Pons (tissue), 1 donor: ENCODE measurements around the gene CNIH3.
"Not testable (repeated sequence)": the region's sequence is repeated elsewhere in the genome, so short reads cannot be mapped to it uniquely, and the experiment has no call there.

ENCODE experiments used
- DNase-seq: peaks from one replicate; pipeline ENCODE4 v3.0.0-alpha.2; 2016; ENCODE audit warnings: low spot score

CNIH3 gene

GRCh38 chr1:224687465-224687864, 71.3 kb downstream of the CNIH3 start:
- DNase-seq, result no peak

GRCh38 chr1:224689374-224689773, 73.3 kb downstream of the CNIH3 start:
- no peak for DNase-seq

GRCh38 chr1:224690576-224690975, 74.5 kb downstream of the CNIH3 start:
- no peak for DNase-seq

- no peak for DNase-seq
These were observed 75.2 kb downstream of the CNIH3 start for GRCh38 chr1:224691148-224691925.

- no peak for DNase-seq
These were observed 78.9 kb downstream of the CNIH3 start for GRCh38 chr1:224694969-224695368.

- no peak for DNase-seq
These were observed 79.9 kb downstream of the CNIH3 start for GRCh38 chr1:224696021-224696420.

- no peak for DNase-seq
These were observed 81.0 kb downstream of the CNIH3 start for GRCh38 chr1:224696891-224697765.

- peak; percentile 65 for DNase-seq
These were observed 81.9 kb downstream of the CNIH3 start for GRCh38 chr1:224698015-224698451.

- DNase-seq, result no peak
These were observed 84.9 kb downstream of the CNIH3 start for GRCh38 chr1:224700918-224701531.

- DNase-seq, result no peak
These were observed 87.6 kb downstream of the CNIH3 start for GRCh38 chr1:224703702-224704101.

- no peak for DNase-seq
These were observed 88.1 kb downstream of the CNIH3 start for GRCh38 chr1:224704107-224704735.

- DNase-seq, result no peak
These were observed 89.5 kb downstream of the CNIH3 start for GRCh38 chr1:224705578-224705977.

- DNase-seq, result no peak
These were observed 92.0 kb downstream of the CNIH3 start for GRCh38 chr1:224707843-224708725.

GRCh38 chr1:224710196-224710595, 94.1 kb downstream of the CNIH3 start:
- no peak for DNase-seq

GRCh38 chr1:224711231-224711756, 95.2 kb downstream of the CNIH3 start:
- not testable (repeated sequence) for DNase-seq

GRCh38 chr1:224711876-224712275, 95.8 kb downstream of the CNIH3 start:
- DNase-seq, result no peak

- DNase-seq, result no peak
These were observed 97.1 kb downstream of the CNIH3 start for GRCh38 chr1:224713228-224713627.

- no peak for DNase-seq
These were observed 98.4 kb downstream of the CNIH3 start for GRCh38 chr1:224714553-224714952.

- DNase-seq, result no peak
These were observed 102.4 kb downstream of the CNIH3 start for GRCh38 chr1:224718470-224719053.

GRCh38 chr1:224719716-224720115, 103.6 kb downstream of the CNIH3 start:
- no peak for DNase-seq
